Stimulated activated naive CD4-positive, alpha-beta T cell treated with Interleukin-2 at 50 U/mL for 16 hours (primary cell): ENCODE data around the gene GCLC.

Experiments
- DNase-seq: peaks from one replicate; lab custom pipeline; 2025; lab: John Stamatoyannopoulos, UW

Gene GCLC

GRCh38 chr6:53447865-53448264 lies 97.0 kb downstream of the GCLC start:
- DNase-seq, result no peak
